ENCODE measurements around the gene C20orf173.
A peak's percentile ranks its signal among the peaks of the same experiment; 100 is the strongest.
"Not testable (repeated sequence)": the region's sequence is repeated elsewhere in the genome, so short reads cannot be mapped to it uniquely, and the experiment has no call there.

Gene C20orf173

GRCh38 chr20:35544941-35545340 lies 15.5 kb upstream of the C20orf173 start:
- DNase-seq, result not testable (repeated sequence)

- no peak for DNase-seq
Measured at GRCh38 chr20:35544436-35544835, 15.0 kb upstream of the C20orf173 start.

- no peak for DNase-seq
Measured at GRCh38 chr20:35542990-35543389, 13.5 kb upstream of the C20orf173 start.

- peak; percentile 94 to 99 for DNase-seq
Measured at GRCh38 chr20:35541783-35542662, 12.6 kb upstream of the C20orf173 start, which contains the start of gene ERGIC3. TSS of gene ERGIC3 (plus strand) at chr20:35542078. CDS start at chr20:35542098, 20 bp downstream.

GRCh38 chr20:35541118-35541782 lies 11.8 kb upstream of the C20orf173 start:
- no peak for DNase-seq

- DNase-seq, result peak; percentile 36 to 42
Measured at GRCh38 chr20:35539756-35540212, 10.3 kb upstream of the C20orf173 start.

- no peak for DNase-seq
Measured at GRCh38 chr20:35527122-35527769, 2.2 kb downstream of the C20orf173 start.

GRCh38 chr20:35525639-35526038 lies 3.8 kb downstream of the C20orf173 start:
- no peak for DNase-seq

- peak in 1 of 2 donors; percentile 44 for DNase-seq
Measured at GRCh38 chr20:35523298-35523888, 6.1 kb downstream of the C20orf173 start.

GRCh38 chr20:35518955-35519354 lies 10.5 kb downstream of the C20orf173 start:
- no peak for DNase-seq

- not testable (repeated sequence) for DNase-seq
Measured at GRCh38 chr20:35517767-35518166, 11.7 kb downstream of the C20orf173 start.

GRCh38 chr20:35517125-35517524 lies 12.3 kb downstream of the C20orf173 start:
- DNase-seq, result no peak

- no peak for DNase-seq
Measured at GRCh38 chr20:35515949-35516645, 13.4 kb downstream of the C20orf173 start.

GRCh38 chr20:35515341-35515740 lies 14.1 kb downstream of the C20orf173 start:
- DNase-seq, result no peak

GRCh38 chr20:35514371-35514932 lies 15.0 kb downstream of the C20orf173 start:
- DNase-seq, result no peak

- no peak for DNase-seq
Measured at GRCh38 chr20:35511814-35512420, 17.5 kb downstream of the C20orf173 start.

- no peak for DNase-seq
Measured at GRCh38 chr20:35510951-35511735, 18.3 kb downstream of the C20orf173 start.

- DNase-seq, result no peak
Measured at GRCh38 chr20:35508493-35509218, 20.8 kb downstream of the C20orf173 start.

- no peak for DNase-seq
Measured at GRCh38 chr20:35506872-35507638, 22.4 kb downstream of the C20orf173 start.
